Smooth muscle cell of the pulmonary artery (primary cell): ENCODE data around the gene KANSL3. TPM values are rescaled to one million over a fixed set of nuclear protein-coding genes. Genes with fewer than 3 reads are reported as not detected.

ENCODE experiments used
- total RNA-seq: library from RNA; depleted of rRNA; stranded (reverse); fragments of >200 nt; gene quantifications from 2 replicates; pipeline ENCODE4 v1.2.3, GENCODE V29; 2014

Gene KANSL3
- total RNA-seq: 32.5 and 36.5 TPM in 2 replicates

DNA sequence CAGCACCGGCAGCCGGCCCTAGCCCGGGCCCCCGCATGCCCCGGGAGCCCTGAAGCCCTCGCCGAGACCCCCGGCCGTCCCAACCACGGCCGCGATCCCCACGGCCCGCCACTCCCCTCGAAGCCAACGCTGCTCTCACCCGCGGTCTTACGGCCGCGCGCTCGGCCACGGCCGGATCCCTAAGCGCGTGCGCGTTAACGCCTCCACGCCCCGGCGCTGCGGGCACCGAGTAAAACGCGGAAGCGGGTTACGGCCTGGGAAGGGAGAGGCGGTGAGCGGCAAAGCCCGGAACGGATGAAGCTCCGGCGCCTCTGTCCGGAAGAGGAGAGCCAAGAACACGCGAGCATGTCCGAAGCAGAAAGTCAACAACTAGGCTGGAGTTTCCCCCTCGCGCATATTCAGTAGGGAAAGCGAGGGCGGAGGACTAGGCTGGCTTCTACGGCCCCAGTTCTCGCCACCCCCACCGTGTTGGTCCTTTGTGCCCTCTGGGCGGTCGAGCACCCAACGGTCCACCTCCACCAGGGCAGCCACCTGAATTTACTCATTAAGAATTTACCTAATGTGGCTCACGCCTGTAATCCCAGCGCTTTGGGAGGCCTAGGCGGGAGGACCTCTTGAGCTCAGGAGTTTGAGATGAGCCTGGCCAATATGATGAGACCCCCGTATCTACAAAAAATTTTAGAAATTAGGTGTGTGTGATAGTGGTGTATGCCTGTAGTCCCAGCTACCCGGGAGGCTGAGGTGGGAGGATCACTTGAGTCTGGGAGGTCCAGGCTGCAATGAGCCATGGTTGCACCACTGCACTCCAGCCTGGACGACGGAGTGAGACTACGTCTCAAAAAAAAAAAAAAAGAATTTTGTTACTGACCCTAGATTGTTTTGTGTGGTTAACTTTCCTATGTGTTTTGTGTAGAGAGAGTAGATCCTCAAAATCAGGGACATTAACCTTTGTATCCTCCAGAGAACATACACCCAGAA lies at the start of gene KANSL3:
KANSL3 (minus strand) TSS at position 169 of the 978 bp plus-strand sequence. CDS start 1,177 bp downstream, outside the sequence.

DNA sequence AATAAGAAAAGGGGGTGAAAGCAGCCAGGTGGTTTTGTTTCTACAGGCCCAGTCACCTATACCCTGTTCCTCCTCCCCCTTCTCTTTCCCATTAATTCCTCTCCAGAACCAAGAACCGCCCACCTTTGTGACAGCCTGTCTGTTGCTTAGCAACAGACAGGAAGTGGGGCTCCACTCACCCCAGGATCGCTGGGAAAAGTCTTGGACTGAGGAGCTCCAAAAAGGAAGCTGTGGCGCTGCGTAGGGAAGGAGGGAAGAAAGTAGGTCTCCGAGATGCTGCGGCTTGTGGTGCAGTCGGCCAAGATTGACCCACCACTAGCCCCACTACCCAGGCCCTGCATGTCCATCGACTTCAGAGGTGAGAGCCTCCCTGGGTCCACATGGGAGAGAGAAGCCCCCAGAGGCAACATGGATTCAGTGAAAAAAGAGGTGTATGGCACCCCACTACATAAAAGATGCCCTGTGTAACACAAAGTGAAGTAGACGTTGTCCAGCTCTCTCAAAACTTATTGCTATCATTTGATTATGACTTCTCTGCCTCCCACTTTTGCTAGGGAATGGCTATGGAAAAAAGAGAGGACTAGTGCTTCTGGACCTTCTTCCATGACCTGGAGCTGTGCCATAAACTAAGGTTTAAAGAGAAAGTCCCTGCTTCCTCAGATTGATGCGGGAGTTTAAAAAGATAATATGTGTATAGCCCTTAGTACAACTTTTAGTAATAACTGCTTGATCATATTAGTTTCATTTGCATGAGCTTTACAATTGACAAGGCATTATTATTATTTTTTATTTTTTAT lies 4.7 kb upstream of the KANSL3 start, which contains the start of gene FER1L5:
FER1L5 (plus strand) TSS at position 201 of the 797 bp plus-strand sequence; CDS start at position 274, 73 bp downstream.

Other genes with a start within 250 kb of the KANSL3 start
- 0.20 TPM in 1 of 2 replicates, not detected in the other for gene NEURL3, start 133.0 kb downstream of the KANSL3 start, total RNA-seq
- gene ARID5A, start 101.6 kb downstream of the KANSL3 start, total RNA-seq: 14.1 and 15.9 TPM in 2 replicates
- 0.76 and 0.78 TPM in 2 replicates for gene FER1L5, start 4.5 kb upstream of the KANSL3 start, total RNA-seq
- gene LMAN2L, start 101.8 kb upstream of the KANSL3 start, total RNA-seq: 32.1 and 32.5 TPM in 2 replicates
- gene CNNM4, start 122.6 kb upstream of the KANSL3 start, total RNA-seq: 4.4 and 5.0 TPM in 2 replicates
- 11.3 and 11.5 TPM in 2 replicates for gene CNNM3, start 178.0 kb upstream of the KANSL3 start, total RNA-seq
- gene ANKRD23, start 205.7 kb upstream of the KANSL3 start, total RNA-seq: 1.7 TPM in 2 replicates
- 5.5 and 5.9 TPM in 2 replicates for gene ANKRD39, start 219.7 kb upstream of the KANSL3 start, total RNA-seq
- 22.4 and 27.3 TPM in 2 replicates for gene SEMA4C, start 231.8 kb upstream of the KANSL3 start, total RNA-seq